H1 (cell line): Measurements from ENCODE around the gene ZNF425. TPM values are rescaled to one million over a fixed set of nuclear protein-coding genes. Genes with fewer than 3 reads are reported as not detected.

Experiments
- CTCF ChIA-PET: fragments of 300-600 bp; sonication (Branson Sonifier 250); formaldehyde crosslinking; loops from one replicate; lab custom pipeline; 2021; ENCODE audit not compliant: partially characterized antibody; lab: Charles Lee
- POLR2A ChIA-PET: fragments of 300-600 bp; sonication (Branson Sonifier 250); formaldehyde crosslinking; loops from one replicate; lab custom pipeline; 2021; ENCODE audit warnings: inconsistent platforms; ENCODE audit not compliant: partially characterized antibody; lab: Charles Lee
- DNase-seq, 2 experiments: peaks; one replicate each; pipeline versions ENCODE4 v3.0.0 to v3.0.0-alpha.2; 2010 to 2022; ENCODE audit warnings: low spot score in 2 of 2, low read depth in 1 of 2, mixed read lengths in 1 of 2
- FAIRE-seq: peaks from 2 replicates; lab custom pipeline; 2011; peaks lifted over from hg19 to GRCh38; lab: Jason Lieb, UNC
- H2AFZ ChIP-seq: 2 replicates; pipeline ENCODE4 v1.8.1; 2012; ENCODE audit warnings: low read length, inconsistent platforms
- H2AK5ac ChIP-seq: 2 replicates; pipeline ENCODE4 v1.6.1; 2013; ENCODE audit warnings: low read depth, low read length
- H2BK120ac ChIP-seq: replicated peaks from 2 replicates; pipeline ENCODE3; 2013; ENCODE audit warnings: low read depth, low read length, inconsistent platforms
- H2BK12ac ChIP-seq: 2 replicates; pipeline ENCODE4 v1.6.1; 2013; ENCODE audit warnings: low read depth, low read length
- H2BK15ac ChIP-seq: 2 replicates; pipeline ENCODE4 v1.6.1; 2013; ENCODE audit warnings: low read length
- H2BK20ac ChIP-seq: 2 replicates; pipeline ENCODE4 v1.6.1; 2013; ENCODE audit warnings: low read length
- H2BK5ac ChIP-seq: 2 replicates; pipeline ENCODE4 v1.6.1; 2013; ENCODE audit warnings: low read depth, low read length
- H3K14ac ChIP-seq: 2 replicates; pipeline ENCODE4 v1.6.1; 2013; ENCODE audit warnings: inconsistent platforms; ENCODE audit not compliant: insufficient read length
- H3K18ac ChIP-seq: 2 replicates; pipeline ENCODE4 v1.6.1; 2013; ENCODE audit warnings: low read length; ENCODE audit errors: extremely low read depth
- H3K23ac ChIP-seq: 2 replicates; pipeline ENCODE4 v1.6.1; 2013; ENCODE audit warnings: inconsistent platforms; ENCODE audit not compliant: insufficient read length
- H3K23me2 ChIP-seq: 2 replicates; pipeline ENCODE4 v1.6.1; 2013; ENCODE audit warnings: low read depth, low read length
- H3K27ac ChIP-seq: 2 replicates; pipeline ENCODE4 v1.6.1; 2011; ENCODE audit warnings: low read depth, low read length, inconsistent platforms
- H3K27me3 ChIP-seq, 4 experiments: replicated peaks in 1 of 4; 1 replicate in 1 of 4; 2 replicates in 3 of 4; pipeline versions ENCODE4 v1.6.1 to v1.8.1; 2011 to 2013; ENCODE audit warnings: low read length in 3 of 4, mild to moderate bottlenecking in 3 of 4, inconsistent platforms in 2 of 4, mixed read lengths in 2 of 4, moderate library complexity in 1 of 4; ENCODE audit not compliant: control insufficient read depth in 3 of 4, insufficient read depth in 3 of 4; ENCODE audit errors: extremely low read depth in 1 of 4
- H3K36me3 ChIP-seq, 4 experiments: 2 replicates each; pipeline versions ENCODE4 v1.6.1 to v1.8.1; 2011 to 2013; ENCODE audit warnings: mild to moderate bottlenecking in 4 of 4, low read length in 3 of 4, moderate library complexity in 2 of 4, control low read depth in 1 of 4, inconsistent platforms in 1 of 4; ENCODE audit not compliant: insufficient read depth in 4 of 4, control insufficient read depth in 2 of 4
- H3K4ac ChIP-seq: replicated peaks from 2 replicates; pipeline ENCODE3; 2013; ENCODE audit warnings: low read length, low read depth, mixed read lengths, inconsistent platforms; ENCODE audit not compliant: insufficient read length
- H3K4me1 ChIP-seq, 4 experiments: replicated peaks in 1 of 4; 1 replicate in 1 of 4; 2 replicates in 3 of 4; pipeline versions ENCODE4 v1.6.1 to v1.8.1; 2011 to 2013; ENCODE audit warnings: low read length in 3 of 4, inconsistent platforms in 2 of 4, mixed read lengths in 1 of 4; ENCODE audit not compliant: insufficient read depth in 4 of 4, control insufficient read depth in 3 of 4
- H3K4me2 ChIP-seq, 2 experiments: 2 replicates each; pipeline versions ENCODE4 v1.6.1 to v1.8.1; 2011 to 2013; ENCODE audit warnings: low read depth in 2 of 2, low read length in 2 of 2, control low read depth in 1 of 2, inconsistent platforms in 1 of 2, mild to moderate bottlenecking in 1 of 2; ENCODE audit not compliant: insufficient read depth in 1 of 2
- H3K4me3 ChIP-seq, 4 experiments: fragments of 200-600, 300-600 bp in 1 of 4; sonication (generic), shearing (Covaris generic), sonication (Bioruptor Twin) in 1 of 4; 2 replicates each; pipeline versions ENCODE4 v1.5.1 to v1.8.1; 2011 to 2016; ENCODE audit warnings: low read length in 4 of 4, low read depth in 3 of 4, control low read depth in 2 of 4, inconsistent platforms in 2 of 4, mild to moderate bottlenecking in 2 of 4, mixed read lengths in 1 of 4, moderate library complexity in 1 of 4; ENCODE audit not compliant: insufficient read depth in 2 of 4; ENCODE audit errors: extremely low read depth in 1 of 4
- H3K56ac ChIP-seq: replicated peaks from 2 replicates; pipeline ENCODE3; 2013; ENCODE audit warnings: low read depth, mild to moderate bottlenecking, mixed read lengths, low read length, inconsistent platforms; ENCODE audit not compliant: insufficient read length
- H3K79me1 ChIP-seq: 2 replicates; pipeline ENCODE4 v1.6.1; 2013; ENCODE audit warnings: low read depth, low read length, control low read depth
- H3K79me2 ChIP-seq, 2 experiments: 2 replicates each; pipeline versions ENCODE4 v1.6.1 to v1.8.1; 2012 to 2013; ENCODE audit warnings: low read length in 2 of 2, mild to moderate bottlenecking in 2 of 2, inconsistent platforms in 1 of 2; ENCODE audit not compliant: insufficient read depth in 2 of 2, control insufficient read depth in 1 of 2
- H3K9ac ChIP-seq, 4 experiments: replicated peaks in 1 of 4; 1 replicate in 1 of 4; 2 replicates in 3 of 4; pipeline versions ENCODE4 v1.6.1 to v1.8.1; 2011 to 2013; ENCODE audit warnings: low read depth in 3 of 4, low read length in 3 of 4, control low read depth in 2 of 4, mild to moderate bottlenecking in 2 of 4, moderate library complexity in 2 of 4, inconsistent platforms in 1 of 4; ENCODE audit errors: extremely low read depth in 1 of 4
- H3K9me3 ChIP-seq, 2 experiments: 2 replicates each; pipeline versions ENCODE4 v1.6.1 to v1.8.1; 2012 to 2013; ENCODE audit warnings: mild to moderate bottlenecking in 2 of 2, moderate library complexity in 2 of 2, control low read depth in 1 of 2, inconsistent platforms in 1 of 2, low read depth in 1 of 2, low read length in 1 of 2, mixed read lengths in 1 of 2; ENCODE audit not compliant: insufficient read depth in 2 of 2
- H4K20me1 ChIP-seq, 2 experiments: replicated peaks in 1 of 2; 2 replicates each; pipeline versions ENCODE3 to v1.8.1; 2011 to 2013; ENCODE audit warnings: inconsistent platforms in 2 of 2, low read length in 2 of 2, mild to moderate bottlenecking in 1 of 2; ENCODE audit not compliant: insufficient read depth in 2 of 2, control insufficient read depth in 1 of 2
- H4K5ac ChIP-seq: 2 replicates; pipeline ENCODE4 v1.6.1; 2013; ENCODE audit warnings: low read length, low read depth, mixed read lengths, inconsistent platforms; ENCODE audit not compliant: insufficient read length
- H4K8ac ChIP-seq: 2 replicates; pipeline ENCODE4 v1.8.0; 2013; ENCODE audit warnings: mild to moderate bottlenecking, moderate library complexity, low read length, inconsistent platforms; ENCODE audit not compliant: insufficient read depth; ENCODE audit errors: extremely low read depth
- H4K91ac ChIP-seq: replicated peaks from 2 replicates; pipeline ENCODE3; 2013; ENCODE audit warnings: low read length, mixed read lengths, inconsistent platforms; ENCODE audit not compliant: insufficient read length
- BACH1 ChIP-seq: IDR thresholded peaks from 2 replicates; pipeline ENCODE4 v1.6.1; 2012; ENCODE audit warnings: low read length, improper control_type of control experiment
- CREB1 ChIP-seq: IDR thresholded peaks from 2 replicates; pipeline ENCODE4 v1.6.1; 2012; ENCODE audit warnings: inconsistent platforms
- EP300 ChIP-seq, 2 experiments: IDR thresholded peaks; 1 replicate in 1 of 2; 2 replicates in 1 of 2; pipeline ENCODE4 v1.6.1; 2011 to 2012; ENCODE audit warnings: low read depth in 2 of 2, low read length in 2 of 2, mild to moderate bottlenecking in 2 of 2, borderline replicate concordance in 1 of 2, inconsistent platforms in 1 of 2, moderate library complexity in 1 of 2
- POLR2A ChIP-seq, 2 experiments: IDR thresholded peaks; 1 replicate in 1 of 2; 2 replicates in 1 of 2; pipeline ENCODE4 v1.6.1; 2011; ENCODE audit warnings: low read depth in 2 of 2, low read length in 2 of 2, mild to moderate bottlenecking in 2 of 2; ENCODE audit errors: control extremely low read depth in 1 of 2
- SIN3A ChIP-seq, 2 experiments: IDR thresholded peaks in 1 of 2; conservative IDR thresholded peaks in 1 of 2; 2 replicates each; pipeline ENCODE4 v1.6.1; 2011 to 2012; ENCODE audit warnings: low read length in 2 of 2, improper control_type of control experiment in 1 of 2, low read depth in 1 of 2, mild to moderate bottlenecking in 1 of 2
- TBP ChIP-seq: IDR thresholded peaks from 2 replicates; pipeline ENCODE4 v1.6.1; 2011; ENCODE audit warnings: low read depth, low read length, improper control_type of control experiment
- TEAD4 ChIP-seq: IDR thresholded peaks from 2 replicates; pipeline ENCODE4 v1.6.1; 2012; ENCODE audit warnings: low read depth, low read length, inconsistent platforms, mixed read lengths
- WGBS, 2 experiments: shearing (Covaris generic) in 1 of 2; methylation state at CpG; one replicate each; pipeline versions ENCODE4 v1.1.6 to v1.1.7; 2013 to 2015; ENCODE audit warnings: low lambda C conversion rate in 2 of 2, mixed read lengths in 2 of 2, inconsistent platforms in 1 of 2, low coverage in 1 of 2, missing lambda C conversion rate in 1 of 2; ENCODE audit not compliant: insufficient replicate concordance in 2 of 2, insufficient coverage in 1 of 2, insufficient read length in 1 of 2; ENCODE audit errors: extremely low coverage in 1 of 2, missing lambda C conversion rate in 1 of 2; 5-methylcytosine and 5-hydroxymethylcytosine counted together
- polyA plus RNA-seq, 7 experiments: library from polyadenylated mRNA; depleted of rRNA in 3 of 7; stranded (reverse) in 5 of 7; unstranded in 2 of 7; fragments of >200 nt in 5 of 7; fragments of 200-250 nt in 2 of 7; gene quantifications; 1 replicate in 5 of 7; 2 replicates in 1 of 7; 4 replicates in 1 of 7; pipeline versions ENCODE4 v1.2.1 to v1.2.3, GENCODE V29; 2011 to 2013; ENCODE audit warnings: missing spikeins in 2 of 7, mixed read lengths in 2 of 7
- total RNA-seq: library from RNA; stranded (reverse); fragmentation: NEBNext Ultra II Directional; extraction: Animal tissue kit (Norgen Biotek cat#: 25700); gene quantifications from 2 replicates; pipeline ENCODE4 v1.2.1, GENCODE V29; 2021
- TF ChIP-seq, protein P1 (sequence below): IDR thresholded peaks from 2 replicates; pipeline ENCODE4 v1.6.1; 2012; ENCODE audit warnings: inconsistent platforms
- TF ChIP-seq, protein P2 (sequence below): IDR thresholded peaks from 2 replicates; pipeline ENCODE4 v1.6.1; 2012; ENCODE audit warnings: low read length, inconsistent platforms

The ZNF425 gene
- total and polyA plus RNA-seq, 2 of the 8 experiments (the other 6 are each of a cell fraction or from before 2014, with no cell fraction given) = 3.4 to 6.1 TPM

DNA sequence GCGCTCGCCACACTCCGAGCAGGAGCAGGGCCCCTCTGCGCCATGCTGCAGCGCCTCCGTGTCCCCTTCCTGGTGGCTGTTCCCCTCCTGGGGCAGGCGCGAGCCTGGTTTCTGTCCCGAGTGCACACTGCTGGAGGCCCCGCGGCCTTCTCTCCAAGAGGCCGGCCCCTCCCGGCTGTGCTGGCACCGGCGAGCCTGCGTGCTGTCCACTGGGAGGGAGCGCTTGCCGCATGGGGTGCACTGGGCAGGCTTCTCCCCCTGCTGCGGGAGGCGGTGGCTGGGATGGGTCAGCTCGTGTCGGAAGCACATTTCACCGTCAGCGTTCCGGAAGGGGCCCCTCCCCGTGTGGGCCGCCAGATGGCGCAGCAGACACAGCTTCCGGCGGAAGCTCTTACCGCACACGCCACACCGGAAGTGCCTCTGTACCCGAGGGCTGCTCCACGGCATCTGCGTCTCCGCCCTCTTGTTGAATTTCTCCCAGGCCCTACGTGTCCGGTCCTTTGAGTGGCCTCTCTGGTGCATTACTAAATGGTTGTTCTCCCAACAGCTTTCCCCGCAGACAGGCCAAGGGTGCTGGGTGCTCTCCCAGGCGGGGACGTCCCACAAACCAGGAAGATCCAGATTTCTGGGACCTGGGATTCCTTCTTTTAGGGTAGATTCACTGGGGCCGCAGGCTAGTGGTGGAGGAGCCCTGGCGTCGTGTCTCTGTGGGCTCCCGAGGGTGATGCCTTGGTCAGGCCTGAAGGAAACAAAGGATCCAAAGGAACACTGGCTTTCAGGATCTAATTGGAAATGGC, 54.3 kb downstream of the ZNF425 start:
- CTCF ChIA-PET = interaction anchor here (0.5 to 4.4 kb wide), 31 partner anchors 11 to 1806 kb away, joined by 3 to 22 read pairs (median 4); partner anchors contain the start of genes ZNF398, ZNF425 and ZNF786
- no peak overlapping the region; a peak in 1 of 7 replicates for H3K9ac ChIP-seq
- no peaks in the 10 kb centered on the region; a peak in 1 of 7 replicates for H3K4me1 ChIP-seq
- peak overlapping the region; percentile 75 for H2BK5ac ChIP-seq
- no peaks in the 10 kb centered on the region for H3K9me3 ChIP-seq
- H3K36me3 ChIP-seq = peaks cover 13 to 34% (median 27%) of the 10 kb centered on the region in 4 experiments
- peak overlapping the region; percentile 13; the same call in 1 of the 2 replicates for H3K27ac ChIP-seq
- no peak overlapping the region for H3K56ac ChIP-seq
- no peaks in the 10 kb centered on the region for H3K27me3 ChIP-seq
- peak overlapping the region; percentile 28; the same call in 1 of the 2 replicates for H3K18ac ChIP-seq
- H4K8ac ChIP-seq = peak overlapping the region; percentile 80
- H2AK5ac ChIP-seq = peak overlapping the region; percentile 32; the same call in 1 of the 2 replicates
- peaks cover 0 to 3% of the 10 kb centered on the region in 2 experiments; a peak in 1 of 4 replicates for H3K79me2 ChIP-seq
- no peak overlapping the region for H3K23ac ChIP-seq
- FAIRE-seq = no peak
- no peak overlapping the region for H3K4me3 ChIP-seq
- peaks cover 0 to 5% of the 10 kb centered on the region in 2 experiments for H4K20me1 ChIP-seq
- peak; percentile 81 to 91 for DNase-seq
- 66% methylated on average over 44 of the region's 46 CpGs; no CpG with 5 or more reads in 1 of the 2 experiments for WGBS, 2 experiments
- H3K23me2 ChIP-seq = no peaks in the 10 kb centered on the region
- no peak overlapping the region for H3K4ac ChIP-seq
- H2AFZ ChIP-seq = no peak overlapping the region
- no peaks in the 10 kb centered on the region for H3K79me1 ChIP-seq
- no peak overlapping the region for H2BK15ac ChIP-seq
- POLR2A ChIA-PET = interaction anchor here (0.6 to 1.6 kb wide), 12 partner anchors 11 to 88 kb away, joined by 3 to 4 read pairs (median 3); partner anchors contain the start of genes ZNF398 and ZNF425
- H2BK12ac ChIP-seq = no peak overlapping the region
- no peak overlapping the region for H3K14ac ChIP-seq
- H4K5ac ChIP-seq = no peak overlapping the region
- no peak overlapping the region for H2BK120ac ChIP-seq
- H2BK20ac ChIP-seq = no peak overlapping the region
- no peak overlapping the region for H4K91ac ChIP-seq
- no peak overlapping the region for H3K4me2 ChIP-seq
- TF ChIP-seq, protein P1, sequence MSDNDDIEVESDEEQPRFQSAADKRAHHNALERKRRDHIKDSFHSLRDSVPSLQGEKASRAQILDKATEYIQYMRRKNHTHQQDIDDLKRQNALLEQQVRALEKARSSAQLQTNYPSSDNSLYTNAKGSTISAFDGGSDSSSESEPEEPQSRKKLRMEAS = peak; percentile 74
- no peak for TF ChIP-seq EP300 (IDR thresholded peaks at IDR 0.05; ENCODE audit: borderline replicate concordance in 1 of 2, low read depth in 2 of 2, low read length in 2 of 2)
- TF ChIP-seq TBP = peak; percentile 48; the same call in 1 of the 2 replicates
- peak; percentile 62; the same call in 1 of the 2 replicates for TF ChIP-seq CREB1
- peak in 1 of 2 experiments; percentile 81; a peak in 2 of 4 replicates for TF ChIP-seq SIN3A (conservative IDR thresholded peaks at IDR 0.05 in 1 of 2, IDR thresholded peaks at IDR 0.05 in 1 of 2; ENCODE audit: low read depth in 1 of 2, low read length in 2 of 2)
- TF ChIP-seq TEAD4 = peak; percentile 75; the same call in 1 of the 2 replicates
- TF ChIP-seq BACH1 = no peak
- TF ChIP-seq POLR2A (IDR thresholded peaks at IDR 0.05; ENCODE audit: control extremely low read depth in 1 of 2, low read depth in 2 of 2, low read length in 2 of 2) = peak in 1 of 2 experiments; percentile 14; a peak in 1 of 3 replicates
- TF ChIP-seq, protein P2, sequence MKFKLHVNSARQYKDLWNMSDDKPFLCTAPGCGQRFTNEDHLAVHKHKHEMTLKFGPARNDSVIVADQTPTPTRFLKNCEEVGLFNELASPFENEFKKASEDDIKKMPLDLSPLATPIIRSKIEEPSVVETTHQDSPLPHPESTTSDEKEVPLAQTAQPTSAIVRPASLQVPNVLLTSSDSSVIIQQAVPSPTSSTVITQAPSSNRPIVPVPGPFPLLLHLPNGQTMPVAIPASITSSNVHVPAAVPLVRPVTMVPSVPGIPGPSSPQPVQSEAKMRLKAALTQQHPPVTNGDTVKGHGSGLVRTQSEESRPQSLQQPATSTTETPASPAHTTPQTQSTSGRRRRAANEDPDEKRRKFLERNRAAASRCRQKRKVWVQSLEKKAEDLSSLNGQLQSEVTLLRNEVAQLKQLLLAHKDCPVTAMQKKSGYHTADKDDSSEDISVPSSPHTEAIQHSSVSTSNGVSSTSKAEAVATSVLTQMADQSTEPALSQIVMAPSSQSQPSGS = no peak
